ENCODE measurements around the gene HSPBP1. TPM values are rescaled to one million over a fixed set of nuclear protein-coding genes. Genes with fewer than 3 reads are reported as not detected.

The HSPBP1 gene
- total and polyA plus RNA-seq, 9 of the 15 experiments (the other 6 are each of a cell fraction or from before 2014, with no cell fraction given), result 0.83 to 81.3 (median 21.8) TPM

GRCh38 chr19:55270172-55270942, 9.6 kb downstream of the HSPBP1 start:
- Histone ChIP-seq H4K20me1 (replicated peaks; ENCODE audit: control insufficient read depth, insufficient read depth, low read length) (no peaks in the 10 kb centered on the region), H3K36me3 (ENCODE audit: control insufficient read depth, insufficient read depth, low read length) (peaks cover 40% of the 10 kb centered on the region; the same call in 2 of the 3 replicates), H3K27ac (ENCODE audit: extremely low read depth, low read depth, low read length) (peak overlapping the region; percentile 23; the same call in 1 of the 3 replicates), H3K9me1 (ENCODE audit: control insufficient read depth, insufficient read depth, low read length) (no peaks in the 10 kb centered on the region), H2AFZ (ENCODE audit: low read depth, low read length) (no peak overlapping the region), H3K9me3 (replicated peaks; ENCODE audit: control insufficient read depth, insufficient read depth, low read depth, low read length) (peaks cover 3% of the 10 kb centered on the region; the same call in 1 of the 2 replicates), H3K27me3 (ENCODE audit: control insufficient read depth in 2 of 2, insufficient read depth in 2 of 2, low read length in 2 of 2) (no peaks in the 10 kb centered on the region), H3K4me1 (replicated peaks in 1 of 2; ENCODE audit: control insufficient read depth in 2 of 2, insufficient read depth in 2 of 2, low read length in 2 of 2) (peaks cover 10 to 20% of the 10 kb centered on the region in 2 experiments; a peak in 4 of 5 replicates), H3K4me2 (ENCODE audit: insufficient read depth, low read length) (peak overlapping the region; percentile 53; the same call in 1 of the 2 replicates), H3K9ac (ENCODE audit: insufficient read depth in 1 of 2, low read depth in 2 of 2, low read length in 2 of 2) (peak overlapping the region in 1 of 2 experiments; percentile 68; a peak in 3 of 4 replicates), H3K4me3 (no peak overlapping the region), H3K79me2 (ENCODE audit: control insufficient read depth, insufficient read depth, low read length) (0 out of 3 replicates have a peak, but pooled peaks cover 4% of the 10 kb centered on the region)
- FAIRE-seq, result peak; percentile 69
- intact Hi-C loops (cut with micrococcal nuclease) (loop anchor here (5.0 kb wide), 1 partner anchor 53 kb away; no protein-coding TSS in a partner anchor), in situ Hi-C loops (cut with MboI) (no loop called here)
- no TSS peak for BruUV-seq (replicated peaks)
- WGBS (ENCODE audit: insufficient coverage, low coverage, missing lambda C conversion rate), result 60% methylated on average over 24 of the region's 25 CpGs
- ChIA-PET CTCF (ENCODE audit: low intra/inter-chr PET ratio) (no interaction called here), POLR2A (interaction anchor here (0.6 to 2.5 kb wide), 3 partner anchors 10 to 69 kb away, joined by 3 to 18 read pairs (median 4); partner anchors contain the start of genes KMT5C and PPP6R1)
- peak; percentile 94 for ATAC-seq
- DNase-seq (ENCODE audit: extremely low read depth in 1 of 4, low spot score in 3 of 4), result peak in 2 of 4 experiments; percentile 56 to 64
- TF ChIP-seq SETDB1 (IDR thresholded peaks at IDR 0.05; ENCODE audit: low read length) (no peak), ATF7 (IDR thresholded peaks at IDR 0.05) (peak; percentile 69), TEAD2 (tag; IDR thresholded peaks at IDR 0.05) (peak; percentile 62; the same call in 1 of the 2 replicates), HLTF (IDR thresholded peaks at IDR 0.05) (0 out of 2 replicates have a peak, but pooled peaks have one; percentile 18), ZNF395 (CRISPR knock-in tag; IDR thresholded peaks at IDR 0.05) (peak; percentile 73), RFX1 (IDR thresholded peaks at IDR 0.05) (no peak), CGGBP1 (CRISPR knock-in tag; IDR thresholded peaks at IDR 0.05) (no peak), C11orf30 (IDR thresholded peaks at IDR 0.05; ENCODE audit: low read depth) (no peak), E2F3 (CRISPR knock-in tag; IDR thresholded peaks at IDR 0.05) (peak; percentile 11; the same call in 1 of the 2 replicates), HDAC3 (IDR thresholded peaks at IDR 0.05; ENCODE audit: borderline replicate concordance, partially characterized antibody) (no peak), PHB2 (IDR thresholded peaks at IDR 0.05; ENCODE audit: low read depth) (peak; percentile 49; the same call in 1 of the 2 replicates), NR2C1 (IDR thresholded peaks at IDR 0.05) (peak; percentile 47; the same call in 1 of the 2 replicates), NR2C1 (tag; IDR thresholded peaks at IDR 0.05) (peak; percentile 64; the same call in 1 of the 2 replicates), CHD2 (IDR thresholded peaks at IDR 0.05; ENCODE audit: low read depth, low read length) (no peak)
- TF ChIP-seq, protein P1, sequence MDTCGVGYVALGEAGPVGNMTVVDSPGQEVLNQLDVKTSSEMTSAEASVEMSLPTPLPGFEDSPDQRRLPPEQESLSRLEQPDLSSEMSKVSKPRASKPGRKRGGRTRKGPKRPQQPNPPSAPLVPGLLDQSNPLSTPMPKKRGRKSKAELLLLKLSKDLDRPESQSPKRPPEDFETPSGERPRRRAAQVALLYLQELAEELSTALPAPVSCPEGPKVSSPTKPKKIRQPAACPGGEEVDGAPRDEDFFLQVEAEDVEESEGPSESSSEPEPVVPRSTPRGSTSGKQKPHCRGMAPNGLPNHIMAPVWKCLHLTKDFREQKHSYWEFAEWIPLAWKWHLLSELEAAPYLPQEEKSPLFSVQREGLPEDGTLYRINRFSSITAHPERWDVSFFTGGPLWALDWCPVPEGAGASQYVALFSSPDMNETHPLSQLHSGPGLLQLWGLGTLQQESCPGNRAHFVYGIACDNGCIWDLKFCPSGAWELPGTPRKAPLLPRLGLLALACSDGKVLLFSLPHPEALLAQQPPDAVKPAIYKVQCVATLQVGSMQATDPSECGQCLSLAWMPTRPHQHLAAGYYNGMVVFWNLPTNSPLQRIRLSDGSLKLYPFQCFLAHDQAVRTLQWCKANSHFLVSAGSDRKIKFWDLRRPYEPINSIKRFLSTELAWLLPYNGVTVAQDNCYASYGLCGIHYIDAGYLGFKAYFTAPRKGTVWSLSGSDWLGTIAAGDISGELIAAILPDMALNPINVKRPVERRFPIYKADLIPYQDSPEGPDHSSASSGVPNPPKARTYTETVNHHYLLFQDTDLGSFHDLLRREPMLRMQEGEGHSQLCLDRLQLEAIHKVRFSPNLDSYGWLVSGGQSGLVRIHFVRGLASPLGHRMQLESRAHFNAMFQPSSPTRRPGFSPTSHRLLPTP (IDR thresholded peaks at IDR 0.05; ENCODE audit: borderline replicate concordance, extremely low read depth, insufficient read length), result no peak
- TF ChIP-seq, protein P2, sequence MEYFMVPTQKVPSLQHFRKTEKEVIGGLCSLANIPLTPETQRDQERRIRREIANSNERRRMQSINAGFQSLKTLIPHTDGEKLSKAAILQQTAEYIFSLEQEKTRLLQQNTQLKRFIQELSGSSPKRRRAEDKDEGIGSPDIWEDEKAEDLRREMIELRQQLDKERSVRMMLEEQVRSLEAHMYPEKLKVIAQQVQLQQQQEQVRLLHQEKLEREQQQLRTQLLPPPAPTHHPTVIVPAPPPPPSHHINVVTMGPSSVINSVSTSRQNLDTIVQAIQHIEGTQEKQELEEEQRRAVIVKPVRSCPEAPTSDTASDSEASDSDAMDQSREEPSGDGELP (CRISPR knock-in tag; IDR thresholded peaks at IDR 0.05; ENCODE audit: borderline replicate concordance), result peak; percentile 70; the same call in 1 of the 2 replicates
